Esophagus squamous epithelium (tissue), 4 donors: ENCODE data around the gene HCFC1.

Source experiments
- POLR2A ChIP-seq, 4 donors: fragments of 450-650 bp; IDR thresholded peaks; one replicate each; pipeline ENCODE4 v1.6.1; 2017; ENCODE audit warnings: antibody characterized with exemption in 4 of 4, mild to moderate bottlenecking in 4 of 4, moderate library complexity in 3 of 4
- TF ChIP-seq, protein P1 (sequence below), 6 experiments: fragments of 450-650 bp in 4 of 6; fragments of 200-600 bp in 2 of 6; sonication (generic) in 2 of 6; IDR thresholded peaks; one replicate each; pipeline ENCODE4 v1.5.1; 2016 to 2019; ENCODE audit warnings: antibody characterized with exemption in 6 of 6, mild to moderate bottlenecking in 4 of 6, moderate library complexity in 4 of 6

DNA sequence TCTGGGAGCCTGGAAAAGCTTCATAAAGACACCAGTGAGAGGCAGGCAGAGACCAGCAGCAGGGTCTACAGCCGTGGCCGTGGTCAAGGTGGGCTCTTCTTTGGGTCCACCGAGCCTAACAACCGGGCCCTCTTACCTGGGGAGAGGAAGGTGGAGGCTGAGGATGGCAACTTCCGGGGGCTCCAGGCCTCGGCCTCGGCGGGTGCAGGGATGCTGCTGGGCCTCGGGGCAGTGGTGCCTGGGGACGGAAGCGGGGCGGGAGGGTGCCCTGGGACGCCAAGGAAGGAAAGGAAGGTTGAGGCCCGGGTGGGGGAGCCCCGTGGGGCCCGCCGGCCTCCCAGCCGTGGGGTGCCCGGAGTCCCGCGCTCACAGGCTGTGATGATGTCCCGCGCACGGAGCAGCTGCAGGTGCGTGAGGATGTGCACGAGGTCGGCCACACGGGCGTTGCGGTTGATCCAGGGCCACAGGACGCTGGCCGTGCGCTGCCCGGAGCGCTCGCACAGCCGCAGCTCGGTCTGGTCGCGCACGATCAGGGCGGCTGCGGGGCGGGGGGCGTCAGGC, 47.5 kb upstream of the HCFC1 start:
- TF ChIP-seq, protein P1, sequence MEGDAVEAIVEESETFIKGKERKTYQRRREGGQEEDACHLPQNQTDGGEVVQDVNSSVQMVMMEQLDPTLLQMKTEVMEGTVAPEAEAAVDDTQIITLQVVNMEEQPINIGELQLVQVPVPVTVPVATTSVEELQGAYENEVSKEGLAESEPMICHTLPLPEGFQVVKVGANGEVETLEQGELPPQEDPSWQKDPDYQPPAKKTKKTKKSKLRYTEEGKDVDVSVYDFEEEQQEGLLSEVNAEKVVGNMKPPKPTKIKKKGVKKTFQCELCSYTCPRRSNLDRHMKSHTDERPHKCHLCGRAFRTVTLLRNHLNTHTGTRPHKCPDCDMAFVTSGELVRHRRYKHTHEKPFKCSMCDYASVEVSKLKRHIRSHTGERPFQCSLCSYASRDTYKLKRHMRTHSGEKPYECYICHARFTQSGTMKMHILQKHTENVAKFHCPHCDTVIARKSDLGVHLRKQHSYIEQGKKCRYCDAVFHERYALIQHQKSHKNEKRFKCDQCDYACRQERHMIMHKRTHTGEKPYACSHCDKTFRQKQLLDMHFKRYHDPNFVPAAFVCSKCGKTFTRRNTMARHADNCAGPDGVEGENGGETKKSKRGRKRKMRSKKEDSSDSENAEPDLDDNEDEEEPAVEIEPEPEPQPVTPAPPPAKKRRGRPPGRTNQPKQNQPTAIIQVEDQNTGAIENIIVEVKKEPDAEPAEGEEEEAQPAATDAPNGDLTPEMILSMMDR (IDR thresholded peaks at IDR 0.05), result no peak
- no peak for TF ChIP-seq POLR2A (IDR thresholded peaks at IDR 0.05)
